ENCODE measurements around the gene CDK8. TPM values are rescaled to one million over a fixed set of nuclear protein-coding genes. Genes with fewer than 3 reads are reported as not detected.

Gene CDK8
- total RNA-seq, 1 experiment from 2014 or later: 35.1 TPM

DNA sequence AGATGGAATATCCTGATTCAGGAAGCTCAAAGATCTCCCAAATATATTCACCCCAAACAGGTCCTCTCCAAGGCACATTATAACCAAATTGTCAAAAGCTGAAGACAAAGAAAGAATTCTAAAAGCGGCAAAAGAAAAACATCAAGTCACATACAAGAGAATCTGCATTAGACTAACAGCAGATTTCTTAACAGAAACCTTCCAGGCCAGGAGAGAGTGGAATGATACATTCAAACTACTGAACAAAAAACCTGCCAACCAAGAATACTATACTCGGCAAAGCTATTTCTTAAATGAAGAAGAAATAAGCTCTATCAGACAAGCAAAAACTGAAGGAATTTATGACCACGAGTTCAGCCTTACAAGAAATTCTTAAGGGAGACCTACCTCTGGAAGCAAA is 183.0 kb downstream of the CDK8 start:
- H3K9me3 Mint-ChIP-seq (ENCODE audit: unreplicated experiment): peaks cover 26% of the 10 kb centered on the region
- CTCF ChIA-PET: no interaction called here
- Histone ChIP-seq H3K36me3 (ENCODE audit: control insufficient read depth, insufficient read depth, low read length) (no peaks in the 10 kb centered on the region), H3K27me3 (replicated peaks; ENCODE audit: control insufficient read depth, insufficient read depth, low read length) (no peaks in the 10 kb centered on the region), H3K4me3 (ENCODE audit: low read depth, low read length) (no peak overlapping the region), H3K9me3 (peaks cover 27% of the 10 kb centered on the region), H3K4me1 (no peaks in the 10 kb centered on the region)
- H3K27me3 Mint-ChIP-seq (ENCODE audit: insufficient read depth, unreplicated experiment): no peaks in the 10 kb centered on the region
- no peak overlapping the region for H3K4me3 Mint-ChIP-seq (ENCODE audit: unreplicated experiment)
- POLR2A ChIA-PET: no interaction called here
- TF ChIP-seq, protein P1, sequence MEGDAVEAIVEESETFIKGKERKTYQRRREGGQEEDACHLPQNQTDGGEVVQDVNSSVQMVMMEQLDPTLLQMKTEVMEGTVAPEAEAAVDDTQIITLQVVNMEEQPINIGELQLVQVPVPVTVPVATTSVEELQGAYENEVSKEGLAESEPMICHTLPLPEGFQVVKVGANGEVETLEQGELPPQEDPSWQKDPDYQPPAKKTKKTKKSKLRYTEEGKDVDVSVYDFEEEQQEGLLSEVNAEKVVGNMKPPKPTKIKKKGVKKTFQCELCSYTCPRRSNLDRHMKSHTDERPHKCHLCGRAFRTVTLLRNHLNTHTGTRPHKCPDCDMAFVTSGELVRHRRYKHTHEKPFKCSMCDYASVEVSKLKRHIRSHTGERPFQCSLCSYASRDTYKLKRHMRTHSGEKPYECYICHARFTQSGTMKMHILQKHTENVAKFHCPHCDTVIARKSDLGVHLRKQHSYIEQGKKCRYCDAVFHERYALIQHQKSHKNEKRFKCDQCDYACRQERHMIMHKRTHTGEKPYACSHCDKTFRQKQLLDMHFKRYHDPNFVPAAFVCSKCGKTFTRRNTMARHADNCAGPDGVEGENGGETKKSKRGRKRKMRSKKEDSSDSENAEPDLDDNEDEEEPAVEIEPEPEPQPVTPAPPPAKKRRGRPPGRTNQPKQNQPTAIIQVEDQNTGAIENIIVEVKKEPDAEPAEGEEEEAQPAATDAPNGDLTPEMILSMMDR (IDR thresholded peaks at IDR 0.05; ENCODE audit: insufficient read depth in 1 of 2, low read depth in 1 of 2, low read length in 1 of 2, severe bottlenecking in 1 of 2, unreplicated experiment in 1 of 2): no peak
- no peaks in the 10 kb centered on the region for H3K4me1 Mint-ChIP-seq (ENCODE audit: low read depth, unreplicated experiment)
- no peak for DNase-seq
- H3K36me3 Mint-ChIP-seq (ENCODE audit: insufficient read depth, unreplicated experiment): no peaks in the 10 kb centered on the region
- intact Hi-C loops (cut with micrococcal nuclease; ENCODE audit: unreplicated experiment): no loop called here
- no peak overlapping the region for H3K27ac Mint-ChIP-seq (ENCODE audit: unreplicated experiment)
- BruUV-seq (replicated peaks): no TSS peak

DNA sequence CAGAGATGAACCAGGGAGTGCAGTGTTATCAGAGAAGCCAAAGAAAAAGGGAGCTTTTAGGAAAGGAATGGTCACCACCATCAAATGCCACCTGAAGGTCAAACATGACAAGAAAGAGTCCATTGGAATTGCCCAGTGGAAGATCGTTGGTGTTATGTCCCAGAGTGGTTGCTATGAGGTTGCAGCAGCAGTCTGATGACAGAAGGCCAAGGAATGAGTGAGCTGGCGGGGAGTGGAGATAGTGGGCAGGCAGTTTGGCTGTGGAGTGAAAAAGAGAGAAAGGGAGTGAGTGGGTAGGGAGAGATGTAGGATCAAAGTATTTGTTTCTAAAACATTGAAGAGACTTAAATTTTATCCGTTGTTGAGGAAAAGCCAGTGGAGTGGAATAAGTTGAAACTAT is 186.2 kb downstream of the CDK8 start:
- Histone ChIP-seq H3K36me3 (ENCODE audit: control insufficient read depth, insufficient read depth, low read length) (no peaks in the 10 kb centered on the region), H3K4me1 (no peaks in the 10 kb centered on the region), H3K27me3 (replicated peaks; ENCODE audit: control insufficient read depth, insufficient read depth, low read length) (no peaks in the 10 kb centered on the region), H3K4me3 (ENCODE audit: low read depth, low read length) (no peak overlapping the region), H3K9me3 (peaks cover 27% of the 10 kb centered on the region)
- ChIA-PET POLR2A (no interaction called here), CTCF (no interaction called here)
- TF ChIP-seq, protein P1 (IDR thresholded peaks at IDR 0.05; ENCODE audit: insufficient read depth in 1 of 2, low read depth in 1 of 2, low read length in 1 of 2, severe bottlenecking in 1 of 2, unreplicated experiment in 1 of 2): no peak
- no peaks in the 10 kb centered on the region for H3K27me3 Mint-ChIP-seq (ENCODE audit: insufficient read depth, unreplicated experiment)
- no peaks in the 10 kb centered on the region for H3K4me1 Mint-ChIP-seq (ENCODE audit: low read depth, unreplicated experiment)
- H3K27ac Mint-ChIP-seq (ENCODE audit: unreplicated experiment): no peak overlapping the region
- no peak for DNase-seq
- intact Hi-C loops (cut with micrococcal nuclease; ENCODE audit: unreplicated experiment): no loop called here
- BruUV-seq (replicated peaks): no TSS peak
- no peak overlapping the region for H3K4me3 Mint-ChIP-seq (ENCODE audit: unreplicated experiment)
- H3K36me3 Mint-ChIP-seq (ENCODE audit: insufficient read depth, unreplicated experiment): no peaks in the 10 kb centered on the region
- H3K9me3 Mint-ChIP-seq (ENCODE audit: unreplicated experiment): peaks cover 13% of the 10 kb centered on the region

DNA sequence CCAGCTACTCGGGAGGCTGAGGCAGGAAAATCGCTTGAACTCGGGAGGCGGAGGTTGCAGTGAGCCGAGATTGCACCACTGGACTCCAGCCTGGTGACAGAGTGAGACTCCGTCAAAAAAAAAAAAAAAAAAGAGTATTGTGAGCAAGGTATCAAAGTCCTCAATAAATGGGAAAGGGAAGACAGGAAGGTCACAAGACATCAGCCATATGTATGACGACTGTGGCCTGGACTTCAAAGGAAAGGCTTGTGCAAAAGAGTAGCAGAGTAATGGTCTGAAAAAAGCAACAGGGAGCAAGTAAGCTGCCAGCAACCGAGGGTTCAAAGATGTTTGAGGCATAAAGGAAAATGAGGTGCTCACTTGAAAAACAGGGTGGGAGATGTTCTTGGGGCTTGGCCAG is 187.5 kb downstream of the CDK8 start:
- POLR2A ChIA-PET: no interaction called here
- Mint-ChIP-seq H3K4me3 (ENCODE audit: unreplicated experiment) (no peak overlapping the region), H3K27ac (ENCODE audit: unreplicated experiment) (no peak overlapping the region), H3K27me3 (ENCODE audit: insufficient read depth, unreplicated experiment) (no peaks in the 10 kb centered on the region), H3K9me3 (ENCODE audit: unreplicated experiment) (peaks cover 5% of the 10 kb centered on the region), H3K36me3 (ENCODE audit: insufficient read depth, unreplicated experiment) (no peaks in the 10 kb centered on the region), H3K4me1 (ENCODE audit: low read depth, unreplicated experiment) (no peaks in the 10 kb centered on the region)
- Histone ChIP-seq H3K27me3 (replicated peaks; ENCODE audit: control insufficient read depth, insufficient read depth, low read length) (no peaks in the 10 kb centered on the region), H3K9me3 (peaks cover 18% of the 10 kb centered on the region), H3K4me3 (ENCODE audit: low read depth, low read length) (no peak overlapping the region), H3K36me3 (ENCODE audit: control insufficient read depth, insufficient read depth, low read length) (no peaks in the 10 kb centered on the region), H3K4me1 (no peaks in the 10 kb centered on the region)
- TF ChIP-seq, protein P1 (IDR thresholded peaks at IDR 0.05; ENCODE audit: insufficient read depth in 1 of 2, low read depth in 1 of 2, low read length in 1 of 2, severe bottlenecking in 1 of 2, unreplicated experiment in 1 of 2): no peak
- DNase-seq: no peak
- intact Hi-C loops (cut with micrococcal nuclease; ENCODE audit: unreplicated experiment): no loop called here
- BruUV-seq (replicated peaks): no TSS peak
- CTCF ChIA-PET: no interaction called here
